GM18519 (cell line): Measurements from ENCODE around the gene TRAPPC13.
"Not testable (repeated sequence)": the region's sequence is repeated elsewhere in the genome, so short reads cannot be mapped to it uniquely, and the experiment has no call there.

Experiments
- ATAC-seq: cut with Tn5 transposase; IDR thresholded peaks from one replicate; pipeline ENCODE4 v1.9.1; 2021; ENCODE audit warnings: mild to moderate bottlenecking, moderate library complexity; ENCODE audit not compliant: unreplicated experiment, low FRiP score

TRAPPC13 gene

GRCh38 chr5:65624571-65625555 is at the start of gene TRAPPC13, which contains the start of gene SHLD3:
Gene TRAPPC13, plus strand, starts transcription at chr5:65625027. Its CDS starts 34 bp downstream, at chr5:65625061.
Gene SHLD3, plus strand, starts transcription at chr5:65625027. Its CDS starts 4,561 bp downstream, at chr5:65629588.
- ATAC-seq: peak; percentile 53

GRCh38 chr5:65577141-65577540 is 47.7 kb upstream of the TRAPPC13 start:
- no peak for ATAC-seq

- no peak for ATAC-seq
Measured at GRCh38 chr5:65588694-65589093, 36.1 kb upstream of the TRAPPC13 start.

GRCh38 chr5:65601761-65602160 is 23.1 kb upstream of the TRAPPC13 start:
- ATAC-seq: not testable (repeated sequence)

- no peak for ATAC-seq
Measured at GRCh38 chr5:65611524-65611923, 13.3 kb upstream of the TRAPPC13 start.

- ATAC-seq: no peak
Measured at GRCh38 chr5:65612298-65612907, 12.4 kb upstream of the TRAPPC13 start.

- ATAC-seq: no peak
Measured at GRCh38 chr5:65620021-65620420, 4.8 kb upstream of the TRAPPC13 start.

- ATAC-seq: not testable (repeated sequence)
Measured at GRCh38 chr5:65621961-65622360, 2.9 kb upstream of the TRAPPC13 start.

GRCh38 chr5:65623482-65623881 is 1.3 kb upstream of the TRAPPC13 start:
- ATAC-seq: no peak

GRCh38 chr5:65624025-65624570 is 729 bp upstream of the TRAPPC13 start, which contains the start of gene TRIM23:
Gene TRIM23, minus strand, starts transcription at chr5:65624333. Its CDS starts 59 bp downstream, at chr5:65624274.
- ATAC-seq: peak; percentile 89

- ATAC-seq: no peak
Measured at GRCh38 chr5:65625743-65626142, 916 bp downstream of the TRAPPC13 start.

- no peak for ATAC-seq
Measured at GRCh38 chr5:65630981-65631380, 6.2 kb downstream of the TRAPPC13 start.

GRCh38 chr5:65640240-65640639 is 15.4 kb downstream of the TRAPPC13 start:
- ATAC-seq: no peak

GRCh38 chr5:65646938-65647337 is 22.1 kb downstream of the TRAPPC13 start:
- ATAC-seq: no peak

GRCh38 chr5:65647941-65648340 is 23.1 kb downstream of the TRAPPC13 start:
- ATAC-seq: no peak

- no peak for ATAC-seq
Measured at GRCh38 chr5:65651144-65651543, 26.3 kb downstream of the TRAPPC13 start.

- ATAC-seq: no peak
Measured at GRCh38 chr5:65654713-65655112, 29.9 kb downstream of the TRAPPC13 start.

GRCh38 chr5:65663804-65664521 is 39.1 kb downstream of the TRAPPC13 start:
- ATAC-seq: no peak

GRCh38 chr5:65668696-65669095 is 43.9 kb downstream of the TRAPPC13 start:
- ATAC-seq: no peak

GRCh38 chr5:65672796-65673195 is 48.0 kb downstream of the TRAPPC13 start:
- ATAC-seq: no peak
